Measurements from ENCODE around the gene IFT43. TPM values are rescaled to one million over a fixed set of nuclear protein-coding genes. Genes with fewer than 3 reads are reported as not detected.
"Not testable (repeated sequence)": the region's sequence is repeated elsewhere in the genome, so short reads cannot be mapped to it uniquely, and the experiment has no call there.

The IFT43 gene
- total RNA-seq, 2 experiments from 2014 or later: 14.1 to 15.0 TPM

- peaks cover 15% of the 10 kb centered on the region for H3K36me3 Mint-ChIP-seq
- H3K4me3 Mint-ChIP-seq: no peak overlapping the region
- no peak overlapping the region for H3K27ac Mint-ChIP-seq
Measured at GRCh38 chr14:75995372-75996041, 9.9 kb downstream of the IFT43 start.

GRCh38 chr14:75996488-75996887 is 10.9 kb downstream of the IFT43 start:
- H3K9me3 Mint-ChIP-seq: no peaks in the 10 kb centered on the region
- H3K27me3 Mint-ChIP-seq: no peaks in the 10 kb centered on the region
- DNase-seq: no peak
- intact Hi-C loops (cut with micrococcal nuclease): no loop called here
- ChIA-PET POLR2A (no interaction called here), CTCF (interaction anchor here (1.1 kb wide), 1 partner anchor 90 kb away, joined by 3 read pairs; no protein-coding TSS in a partner anchor)
- peaks cover 22% of the 10 kb centered on the region for H3K36me3 Mint-ChIP-seq
- peaks cover 4% of the 10 kb centered on the region for H3K4me1 Mint-ChIP-seq (ENCODE audit: low read depth)
- no peak overlapping the region for H3K27ac Mint-ChIP-seq
- no peak overlapping the region for H3K4me3 Mint-ChIP-seq

More at GRCh38 chr14:75995372-75996041, 9.9 kb downstream of the IFT43 start:
- intact Hi-C loops (cut with micrococcal nuclease): no loop called here
- DNase-seq: no peak
- CTCF ChIA-PET: interaction anchor here (0.9 to 1.0 kb wide), 2 partner anchors 13 to 286 kb away, joined by 4 to 6 read pairs; partner anchors contain the start of gene TGFB3
- POLR2A ChIA-PET: no interaction called here
- Mint-ChIP-seq H3K9me3 (no peaks in the 10 kb centered on the region), H3K4me1 (ENCODE audit: low read depth) (peaks cover 4% of the 10 kb centered on the region), H3K27me3 (no peaks in the 10 kb centered on the region)

- intact Hi-C loops (cut with micrococcal nuclease): no loop called here
- Mint-ChIP-seq H3K9me3 (peaks cover 10% of the 10 kb centered on the region), H3K27ac (no peak overlapping the region), H3K36me3 (peaks cover 42% of the 10 kb centered on the region), H3K27me3 (no peaks in the 10 kb centered on the region), H3K4me1 (ENCODE audit: low read depth) (no peaks in the 10 kb centered on the region), H3K4me3 (no peak overlapping the region)
- no peak for DNase-seq
- CTCF ChIA-PET: no interaction called here
- POLR2A ChIA-PET: no interaction called here
Measured at GRCh38 chr14:75999511-76000190, 14.1 kb downstream of the IFT43 start.

- ChIA-PET POLR2A (no interaction called here), CTCF (interaction anchor here (0.5 kb wide), 1 partner anchor 45 kb away, joined by 3 read pairs; no protein-coding TSS in a partner anchor)
- no peaks in the 10 kb centered on the region for H3K4me1 Mint-ChIP-seq (ENCODE audit: low read depth)
- H3K27ac Mint-ChIP-seq: no peak overlapping the region
- no peak overlapping the region for H3K4me3 Mint-ChIP-seq
- intact Hi-C loops (cut with micrococcal nuclease): no loop called here
- DNase-seq: no peak
- peaks cover 19% of the 10 kb centered on the region for H3K9me3 Mint-ChIP-seq
- H3K27me3 Mint-ChIP-seq: no peaks in the 10 kb centered on the region
- peaks cover 61% of the 10 kb centered on the region for H3K36me3 Mint-ChIP-seq
Measured at GRCh38 chr14:76002383-76002782, 16.8 kb downstream of the IFT43 start.

- Mint-ChIP-seq H3K27me3 (no peaks in the 10 kb centered on the region), H3K9me3 (peaks cover 19% of the 10 kb centered on the region), H3K27ac (no peak overlapping the region), H3K36me3 (peaks cover 50% of the 10 kb centered on the region), H3K4me3 (no peak overlapping the region), H3K4me1 (ENCODE audit: low read depth) (no peaks in the 10 kb centered on the region)
- no peak for DNase-seq
- ChIA-PET POLR2A (no interaction called here), CTCF (no interaction called here)
- intact Hi-C loops (cut with micrococcal nuclease): no loop called here
Measured at GRCh38 chr14:76006253-76006652, 20.7 kb downstream of the IFT43 start.

GRCh38 chr14:76007379-76007778 is 21.8 kb downstream of the IFT43 start:
- CTCF ChIA-PET: no interaction called here
- H3K27me3 Mint-ChIP-seq: no peaks in the 10 kb centered on the region
- no peak for DNase-seq
- H3K27ac Mint-ChIP-seq: no peak overlapping the region
- POLR2A ChIA-PET: no interaction called here
- H3K36me3 Mint-ChIP-seq: peaks cover 46% of the 10 kb centered on the region
- intact Hi-C loops (cut with micrococcal nuclease): no loop called here
- H3K4me1 Mint-ChIP-seq (ENCODE audit: low read depth): no peaks in the 10 kb centered on the region
- H3K9me3 Mint-ChIP-seq: peaks cover 19% of the 10 kb centered on the region
- H3K4me3 Mint-ChIP-seq: no peak overlapping the region

- no peak for DNase-seq
- Mint-ChIP-seq H3K9me3 (peaks cover 17% of the 10 kb centered on the region), H3K27ac (no peak overlapping the region), H3K4me1 (ENCODE audit: low read depth) (no peaks in the 10 kb centered on the region), H3K27me3 (no peaks in the 10 kb centered on the region), H3K36me3 (peaks cover 46% of the 10 kb centered on the region), H3K4me3 (no peak overlapping the region)
- intact Hi-C loops (cut with micrococcal nuclease): no loop called here
- ChIA-PET CTCF (interaction anchor here (1.5 kb wide), 1 partner anchor 43 kb away, joined by 4 read pairs; no protein-coding TSS in a partner anchor), POLR2A (no interaction called here)
Measured at GRCh38 chr14:76007852-76008251, 22.3 kb downstream of the IFT43 start.

- H3K9me3 Mint-ChIP-seq; H3K4me1 Mint-ChIP-seq (ENCODE audit: low read depth); POLR2A ChIA-PET; H3K4me3 Mint-ChIP-seq; H3K27ac Mint-ChIP-seq; DNase-seq; intact Hi-C loops (cut with micrococcal nuclease); H3K27me3 Mint-ChIP-seq: not testable (repeated sequence)
- H3K36me3 Mint-ChIP-seq: peaks cover 45% of the 10 kb centered on the region
- CTCF ChIA-PET: interaction anchor here (1.2 kb wide), 1 partner anchor 300 kb away, joined by 3 read pairs; no protein-coding TSS in a partner anchor
Measured at GRCh38 chr14:76009627-76010026, 24.1 kb downstream of the IFT43 start.

- intact Hi-C loops (cut with micrococcal nuclease): no loop called here
- ChIA-PET CTCF (no interaction called here), POLR2A (no interaction called here)
- no peaks in the 10 kb centered on the region for H3K9me3 Mint-ChIP-seq
- H3K36me3 Mint-ChIP-seq: peaks cover 36% of the 10 kb centered on the region
- H3K27me3 Mint-ChIP-seq: no peaks in the 10 kb centered on the region
- H3K27ac Mint-ChIP-seq: no peak overlapping the region
- no peak for DNase-seq
- H3K4me1 Mint-ChIP-seq (ENCODE audit: low read depth): no peaks in the 10 kb centered on the region
- H3K4me3 Mint-ChIP-seq: no peak overlapping the region
Measured at GRCh38 chr14:76011930-76012329, 26.4 kb downstream of the IFT43 start.

- ChIA-PET CTCF (no interaction called here), POLR2A (no interaction called here)
- intact Hi-C loops (cut with micrococcal nuclease): no loop called here
- Mint-ChIP-seq H3K27ac (no peak overlapping the region), H3K36me3 (peaks cover 36% of the 10 kb centered on the region), H3K4me1 (ENCODE audit: low read depth) (no peaks in the 10 kb centered on the region), H3K4me3 (no peak overlapping the region), H3K27me3 (no peaks in the 10 kb centered on the region), H3K9me3 (no peaks in the 10 kb centered on the region)
- no peak for DNase-seq
Measured at GRCh38 chr14:76012354-76012753, 26.8 kb downstream of the IFT43 start.

GRCh38 chr14:76015191-76015590 is 29.6 kb downstream of the IFT43 start:
- H3K27ac Mint-ChIP-seq: no peak overlapping the region
- POLR2A ChIA-PET: no interaction called here
- no peaks in the 10 kb centered on the region for H3K27me3 Mint-ChIP-seq
- CTCF ChIA-PET: no interaction called here
- H3K4me1 Mint-ChIP-seq (ENCODE audit: low read depth): no peaks in the 10 kb centered on the region
- DNase-seq: no peak
- no peak overlapping the region for H3K4me3 Mint-ChIP-seq
- intact Hi-C loops (cut with micrococcal nuclease): no loop called here
- peaks cover 56% of the 10 kb centered on the region for H3K36me3 Mint-ChIP-seq
- H3K9me3 Mint-ChIP-seq: peaks cover 15% of the 10 kb centered on the region

GRCh38 chr14:76015668-76016067 is 30.1 kb downstream of the IFT43 start:
- H3K4me3 Mint-ChIP-seq: no peak overlapping the region
- peaks cover 16% of the 10 kb centered on the region for H3K9me3 Mint-ChIP-seq
- H3K36me3 Mint-ChIP-seq: peaks cover 60% of the 10 kb centered on the region
- no peaks in the 10 kb centered on the region for H3K27me3 Mint-ChIP-seq
- H3K4me1 Mint-ChIP-seq (ENCODE audit: low read depth): no peaks in the 10 kb centered on the region
- H3K27ac Mint-ChIP-seq: no peak overlapping the region
- no peak for DNase-seq
- intact Hi-C loops (cut with micrococcal nuclease): no loop called here
- CTCF ChIA-PET: no interaction called here
- POLR2A ChIA-PET: no interaction called here

GRCh38 chr14:76019676-76020075 is 34.1 kb downstream of the IFT43 start:
- H3K36me3 Mint-ChIP-seq: peaks cover 44% of the 10 kb centered on the region
- POLR2A ChIA-PET: no interaction called here
- no peaks in the 10 kb centered on the region for H3K4me1 Mint-ChIP-seq (ENCODE audit: low read depth)
- no peak overlapping the region for H3K27ac Mint-ChIP-seq
- no peak for DNase-seq
- H3K27me3 Mint-ChIP-seq: no peaks in the 10 kb centered on the region
- H3K9me3 Mint-ChIP-seq: peaks cover 16% of the 10 kb centered on the region
- CTCF ChIA-PET: no interaction called here
- no peak overlapping the region for H3K4me3 Mint-ChIP-seq
- intact Hi-C loops (cut with micrococcal nuclease): no loop called here

All from activated CD4-positive, alpha-beta memory T cell treated with anti-CD3 and anti-CD28 coated beads for 36 hours (primary cell).